H1 (cell line): ENCODE data around the gene CHTF18. TPM values are rescaled to one million over a fixed set of nuclear protein-coding genes. Genes with fewer than 3 reads are reported as not detected.

Experiments used
- CBX8 ChIP-seq: fragments of 300-800, 300-1000 bp; sonication (generic); IDR thresholded peaks from 2 replicates; pipeline ENCODE4 v1.7.1; 2016; ENCODE audit warnings: low read depth, low read length, borderline replicate concordance
- POLR2A ChIP-seq, 2 experiments: IDR thresholded peaks; 1 replicate in 1 of 2; 2 replicates in 1 of 2; pipeline ENCODE4 v1.6.1; 2011; ENCODE audit warnings: low read depth in 2 of 2, low read length in 2 of 2, mild to moderate bottlenecking in 2 of 2; ENCODE audit errors: control extremely low read depth in 1 of 2
- RBBP5 ChIP-seq: IDR thresholded peaks from 2 replicates; pipeline ENCODE4 v1.7.1; 2012; ENCODE audit warnings: low read depth, mild to moderate bottlenecking, inconsistent platforms, low read length, moderate library complexity, borderline replicate concordance
- SIRT6 ChIP-seq: IDR thresholded peaks from one replicate; pipeline ENCODE4 v1.7.1; 2012; ENCODE audit warnings: low read length, inconsistent platforms
- SIX5 ChIP-seq: IDR thresholded peaks from 2 replicates; pipeline ENCODE4 v1.6.1; 2011; ENCODE audit warnings: mild to moderate bottlenecking, low read depth, low read length
- YY1 ChIP-seq: IDR thresholded peaks from 2 replicates; pipeline ENCODE4 v1.6.1; 2011; ENCODE audit warnings: low read depth, mild to moderate bottlenecking, low read length
- polyA plus RNA-seq, 7 experiments: library from polyadenylated mRNA; depleted of rRNA in 3 of 7; stranded (reverse) in 5 of 7; unstranded in 2 of 7; fragments of >200 nt in 5 of 7; fragments of 200-250 nt in 2 of 7; gene quantifications; 1 replicate in 5 of 7; 2 replicates in 1 of 7; 4 replicates in 1 of 7; pipeline versions ENCODE4 v1.2.1 to v1.2.3, GENCODE V29; 2011 to 2013; ENCODE audit warnings: missing spikeins in 2 of 7, mixed read lengths in 2 of 7
- total RNA-seq: library from RNA; stranded (reverse); fragmentation: NEBNext Ultra II Directional; extraction: Animal tissue kit (Norgen Biotek cat#: 25700); gene quantifications from 2 replicates; pipeline ENCODE4 v1.2.1, GENCODE V29; 2021
- TF ChIP-seq, protein P1 (sequence below): fragments of 300-600 bp; sonication (generic); IDR thresholded peaks from 2 replicates; pipeline ENCODE4 v1.7.1; 2012; ENCODE audit warnings: low read length, moderate library complexity, mild to moderate bottlenecking, inconsistent platforms; ENCODE audit not compliant: insufficient replicate concordance

CHTF18 gene
- total and polyA plus RNA-seq, 2 of the 8 experiments (the other 6 are each of a cell fraction or from before 2014, with no cell fraction given): 75.3 to 104 TPM

DNA sequence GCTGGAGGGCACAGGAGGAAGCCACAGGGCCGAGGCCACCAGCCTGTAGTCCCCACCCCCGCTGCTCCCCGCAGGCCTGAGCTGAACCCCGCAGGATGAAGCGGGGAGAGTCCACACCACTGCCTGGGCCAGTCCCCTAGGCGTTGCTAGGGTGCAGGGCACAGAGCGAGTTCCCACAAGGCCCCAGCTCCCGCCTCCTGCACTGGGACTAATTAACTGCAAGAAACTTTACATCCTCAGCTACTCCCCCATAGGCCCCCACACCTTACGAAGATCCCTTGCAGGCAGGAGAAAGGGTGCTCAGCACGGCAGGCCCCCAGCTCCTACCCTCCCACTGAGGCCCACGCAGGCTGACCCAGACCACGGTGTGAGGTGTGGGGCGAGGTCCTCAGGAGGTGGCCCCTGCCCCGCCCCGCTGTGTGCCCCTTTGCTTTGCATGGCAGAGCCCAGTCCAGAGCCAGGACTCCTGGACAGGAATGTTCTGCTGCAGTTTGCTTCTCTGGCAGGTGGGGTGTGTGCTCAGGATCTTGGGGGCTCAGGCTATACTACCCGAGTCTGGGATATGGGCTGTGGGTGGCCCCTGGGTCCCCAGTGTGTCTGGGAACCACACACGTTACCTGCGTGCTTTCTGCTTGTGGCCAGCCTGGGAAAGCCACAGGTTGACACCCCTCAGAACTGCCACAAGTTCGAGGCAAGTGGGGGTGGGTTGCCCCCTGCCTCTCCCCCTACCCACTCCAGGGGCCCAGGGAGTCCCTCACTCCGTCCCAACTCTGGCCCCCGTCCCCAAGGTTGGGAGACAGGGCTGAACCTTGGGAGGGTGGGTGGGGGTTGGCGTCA is 10.9 kb downstream of the CHTF18 start (continued):
- TF ChIP-seq YY1: no peak
- TF ChIP-seq RBBP5: no peak
- no peak for TF ChIP-seq SIRT6
- TF ChIP-seq, protein P1, sequence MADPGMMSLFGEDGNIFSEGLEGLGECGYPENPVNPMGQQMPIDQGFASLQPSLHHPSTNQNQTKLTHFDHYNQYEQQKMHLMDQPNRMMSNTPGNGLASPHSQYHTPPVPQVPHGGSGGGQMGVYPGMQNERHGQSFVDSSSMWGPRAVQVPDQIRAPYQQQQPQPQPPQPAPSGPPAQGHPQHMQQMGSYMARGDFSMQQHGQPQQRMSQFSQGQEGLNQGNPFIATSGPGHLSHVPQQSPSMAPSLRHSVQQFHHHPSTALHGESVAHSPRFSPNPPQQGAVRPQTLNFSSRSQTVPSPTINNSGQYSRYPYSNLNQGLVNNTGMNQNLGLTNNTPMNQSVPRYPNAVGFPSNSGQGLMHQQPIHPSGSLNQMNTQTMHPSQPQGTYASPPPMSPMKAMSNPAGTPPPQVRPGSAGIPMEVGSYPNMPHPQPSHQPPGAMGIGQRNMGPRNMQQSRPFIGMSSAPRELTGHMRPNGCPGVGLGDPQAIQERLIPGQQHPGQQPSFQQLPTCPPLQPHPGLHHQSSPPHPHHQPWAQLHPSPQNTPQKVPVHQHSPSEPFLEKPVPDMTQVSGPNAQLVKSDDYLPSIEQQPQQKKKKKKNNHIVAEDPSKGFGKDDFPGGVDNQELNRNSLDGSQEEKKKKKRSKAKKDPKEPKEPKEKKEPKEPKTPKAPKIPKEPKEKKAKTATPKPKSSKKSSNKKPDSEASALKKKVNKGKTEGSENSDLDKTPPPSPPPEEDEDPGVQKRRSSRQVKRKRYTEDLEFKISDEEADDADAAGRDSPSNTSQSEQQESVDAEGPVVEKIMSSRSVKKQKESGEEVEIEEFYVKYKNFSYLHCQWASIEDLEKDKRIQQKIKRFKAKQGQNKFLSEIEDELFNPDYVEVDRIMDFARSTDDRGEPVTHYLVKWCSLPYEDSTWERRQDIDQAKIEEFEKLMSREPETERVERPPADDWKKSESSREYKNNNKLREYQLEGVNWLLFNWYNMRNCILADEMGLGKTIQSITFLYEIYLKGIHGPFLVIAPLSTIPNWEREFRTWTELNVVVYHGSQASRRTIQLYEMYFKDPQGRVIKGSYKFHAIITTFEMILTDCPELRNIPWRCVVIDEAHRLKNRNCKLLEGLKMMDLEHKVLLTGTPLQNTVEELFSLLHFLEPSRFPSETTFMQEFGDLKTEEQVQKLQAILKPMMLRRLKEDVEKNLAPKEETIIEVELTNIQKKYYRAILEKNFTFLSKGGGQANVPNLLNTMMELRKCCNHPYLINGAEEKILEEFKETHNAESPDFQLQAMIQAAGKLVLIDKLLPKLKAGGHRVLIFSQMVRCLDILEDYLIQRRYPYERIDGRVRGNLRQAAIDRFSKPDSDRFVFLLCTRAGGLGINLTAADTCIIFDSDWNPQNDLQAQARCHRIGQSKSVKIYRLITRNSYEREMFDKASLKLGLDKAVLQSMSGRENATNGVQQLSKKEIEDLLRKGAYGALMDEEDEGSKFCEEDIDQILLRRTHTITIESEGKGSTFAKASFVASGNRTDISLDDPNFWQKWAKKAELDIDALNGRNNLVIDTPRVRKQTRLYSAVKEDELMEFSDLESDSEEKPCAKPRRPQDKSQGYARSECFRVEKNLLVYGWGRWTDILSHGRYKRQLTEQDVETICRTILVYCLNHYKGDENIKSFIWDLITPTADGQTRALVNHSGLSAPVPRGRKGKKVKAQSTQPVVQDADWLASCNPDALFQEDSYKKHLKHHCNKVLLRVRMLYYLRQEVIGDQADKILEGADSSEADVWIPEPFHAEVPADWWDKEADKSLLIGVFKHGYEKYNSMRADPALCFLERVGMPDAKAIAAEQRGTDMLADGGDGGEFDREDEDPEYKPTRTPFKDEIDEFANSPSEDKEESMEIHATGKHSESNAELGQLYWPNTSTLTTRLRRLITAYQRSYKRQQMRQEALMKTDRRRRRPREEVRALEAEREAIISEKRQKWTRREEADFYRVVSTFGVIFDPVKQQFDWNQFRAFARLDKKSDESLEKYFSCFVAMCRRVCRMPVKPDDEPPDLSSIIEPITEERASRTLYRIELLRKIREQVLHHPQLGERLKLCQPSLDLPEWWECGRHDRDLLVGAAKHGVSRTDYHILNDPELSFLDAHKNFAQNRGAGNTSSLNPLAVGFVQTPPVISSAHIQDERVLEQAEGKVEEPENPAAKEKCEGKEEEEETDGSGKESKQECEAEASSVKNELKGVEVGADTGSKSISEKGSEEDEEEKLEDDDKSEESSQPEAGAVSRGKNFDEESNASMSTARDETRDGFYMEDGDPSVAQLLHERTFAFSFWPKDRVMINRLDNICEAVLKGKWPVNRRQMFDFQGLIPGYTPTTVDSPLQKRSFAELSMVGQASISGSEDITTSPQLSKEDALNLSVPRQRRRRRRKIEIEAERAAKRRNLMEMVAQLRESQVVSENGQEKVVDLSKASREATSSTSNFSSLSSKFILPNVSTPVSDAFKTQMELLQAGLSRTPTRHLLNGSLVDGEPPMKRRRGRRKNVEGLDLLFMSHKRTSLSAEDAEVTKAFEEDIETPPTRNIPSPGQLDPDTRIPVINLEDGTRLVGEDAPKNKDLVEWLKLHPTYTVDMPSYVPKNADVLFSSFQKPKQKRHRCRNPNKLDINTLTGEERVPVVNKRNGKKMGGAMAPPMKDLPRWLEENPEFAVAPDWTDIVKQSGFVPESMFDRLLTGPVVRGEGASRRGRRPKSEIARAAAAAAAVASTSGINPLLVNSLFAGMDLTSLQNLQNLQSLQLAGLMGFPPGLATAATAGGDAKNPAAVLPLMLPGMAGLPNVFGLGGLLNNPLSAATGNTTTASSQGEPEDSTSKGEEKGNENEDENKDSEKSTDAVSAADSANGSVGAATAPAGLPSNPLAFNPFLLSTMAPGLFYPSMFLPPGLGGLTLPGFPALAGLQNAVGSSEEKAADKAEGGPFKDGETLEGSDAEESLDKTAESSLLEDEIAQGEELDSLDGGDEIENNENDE: no peak
- TF ChIP-seq SIX5: no peak
- TF ChIP-seq POLR2A (IDR thresholded peaks at IDR 0.05; ENCODE audit: control extremely low read depth in 1 of 2, low read depth in 2 of 2, low read length in 2 of 2): no peak
- no peak for TF ChIP-seq CBX8
